ENCODE measurements around the gene SUSD1.

DNA sequence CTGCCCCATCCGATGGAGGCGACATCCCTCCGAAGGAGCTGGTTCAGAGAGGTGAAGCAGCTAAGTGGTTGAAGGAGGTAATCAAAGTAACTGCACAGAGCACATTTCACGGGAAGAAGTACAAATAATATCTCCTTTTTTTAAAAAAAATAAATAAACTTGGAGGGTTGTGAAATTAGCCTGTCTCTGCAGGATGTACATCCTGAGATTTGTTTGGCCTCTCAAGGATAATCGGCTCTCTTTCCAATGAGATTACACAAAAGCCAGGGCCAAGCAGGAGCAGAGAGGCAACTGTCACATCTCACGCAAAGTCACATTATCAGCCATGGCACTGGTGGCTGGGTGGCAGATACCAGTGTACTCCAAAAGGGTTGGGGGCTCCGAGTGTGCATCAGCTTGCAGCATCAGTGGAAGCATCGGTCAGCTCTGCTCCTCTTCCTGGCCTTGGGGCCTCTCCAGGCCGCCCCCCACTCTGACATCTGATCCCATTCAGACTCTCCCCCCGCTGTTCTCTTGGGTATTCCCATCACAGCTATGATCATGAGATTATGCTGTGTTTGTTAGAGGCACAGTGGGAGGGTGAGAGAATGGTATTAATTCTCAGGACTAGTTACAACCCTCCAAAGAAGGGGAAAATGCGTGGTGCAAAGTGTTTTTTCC is 168.6 kb downstream of the SUSD1 start:
- TF ChIP-seq POLR2A (IDR thresholded peaks at IDR 0.05) (no peak), POLR2AphosphoS5 (IDR thresholded peaks at IDR 0.05) (peak in 1 of 3 donors; percentile 20)

Data from spleen (tissue), 3 donors.